CD8-positive, alpha-beta memory T cell (primary cell): ENCODE results near the gene MRPL44. TPM values are rescaled to one million over a fixed set of nuclear protein-coding genes. Genes with fewer than 3 reads are reported as not detected.
A peak's percentile ranks its signal among the peaks of the same experiment; 100 is the strongest.

Experiments used
- CTCF ChIA-PET: fragments of 350-600 bp; sonication (Branson Sonifier 250); formaldehyde crosslinking; loops from one replicate; lab custom pipeline; 2021; ENCODE audit warnings: antibody characterized with exemption; lab: Charles Lee
- POLR2A ChIA-PET: fragments of 350-600 bp; sonication (Branson Sonifier 250); formaldehyde crosslinking; loops from one replicate; lab custom pipeline; 2021; ENCODE audit warnings: antibody characterized with exemption; lab: Charles Lee
- DNase-seq, 5 donors: peaks; one replicate each; pipeline versions ENCODE4 v3.0.0 to v3.0.0-alpha.2; 2020 to 2022; ENCODE audit warnings: mixed read lengths in 1 of 5
- H3K27ac ChIP-seq: one replicate; pipeline ENCODE4 v1.7.0; 2013; ENCODE audit warnings: low read depth, mild to moderate bottlenecking, low read length, moderate library complexity
- H3K27me3 ChIP-seq: 2 replicates; pipeline ENCODE4 v1.7.0; 2013; ENCODE audit warnings: low read length, mild to moderate bottlenecking; ENCODE audit not compliant: insufficient read depth, poor library complexity, severe bottlenecking
- H3K36me3 ChIP-seq: 2 replicates; pipeline ENCODE4 v1.7.0; 2013; ENCODE audit warnings: mild to moderate bottlenecking, low read length, moderate library complexity; ENCODE audit not compliant: insufficient read depth
- H3K4me1 ChIP-seq: 2 replicates; pipeline ENCODE4 v1.7.0; 2013; ENCODE audit warnings: mild to moderate bottlenecking, low read length, moderate library complexity; ENCODE audit not compliant: insufficient read depth
- H3K4me3 ChIP-seq: 2 replicates; pipeline ENCODE4 v1.7.0; 2013; ENCODE audit warnings: mild to moderate bottlenecking, low read length
- H3K9me3 ChIP-seq: 2 replicates; pipeline ENCODE4 v1.7.0; 2013; ENCODE audit warnings: mild to moderate bottlenecking, low read length
- H3K27ac Mint-ChIP-seq, 8 donors: one replicate each; pipeline ENCODE4 v1.8.0; 2020 to 2021; ENCODE audit warnings: mixed read lengths in 8 of 8, mild to moderate bottlenecking in 6 of 8, inconsistent platforms in 3 of 8, moderate library complexity in 3 of 8
- H3K27me3 Mint-ChIP-seq, 2 donors: one replicate each; pipeline ENCODE4 v1.8.0; 2020 to 2021; ENCODE audit warnings: mixed read lengths in 2 of 2, mild to moderate bottlenecking in 1 of 2, moderate library complexity in 1 of 2
- H3K36me3 Mint-ChIP-seq, 3 donors: one replicate each; pipeline ENCODE4 v1.8.0; 2020 to 2021; ENCODE audit warnings: mixed read lengths in 3 of 3, inconsistent platforms in 1 of 3, mild to moderate bottlenecking in 1 of 3
- H3K4me1 Mint-ChIP-seq, 3 donors: one replicate each; pipeline ENCODE4 v1.8.0; 2020 to 2021; ENCODE audit warnings: mixed read lengths in 3 of 3, inconsistent platforms in 1 of 3, mild to moderate bottlenecking in 1 of 3
- H3K4me3 Mint-ChIP-seq, 7 donors: one replicate each; pipeline ENCODE4 v1.8.0; 2020 to 2021; ENCODE audit warnings: mixed read lengths in 7 of 7, mild to moderate bottlenecking in 6 of 7, moderate library complexity in 4 of 7, inconsistent platforms in 2 of 7
- H3K9me3 Mint-ChIP-seq, 5 donors: one replicate each; pipeline ENCODE4 v1.8.0; 2020 to 2022; ENCODE audit warnings: mixed read lengths in 5 of 5, mild to moderate bottlenecking in 3 of 5, moderate library complexity in 2 of 5, inconsistent platforms in 1 of 5
- polyA plus RNA-seq: library from polyadenylated mRNA; unstranded; fragments of 300-500 nt; fragmentation: Illumina TruSeq; gene quantifications from one replicate; pipeline ENCODE4 v1.2.3, GENCODE V29; 2021
- total RNA-seq, 2 experiments: library from RNA; stranded (reverse); gene quantifications; one replicate each; pipeline ENCODE4 v1.2.3, GENCODE V29; 2021

The MRPL44 gene
- total and polyA plus RNA-seq, 3 experiments from 2014 or later = 26.7 to 42.6 (median 42.6) TPM

DNA sequence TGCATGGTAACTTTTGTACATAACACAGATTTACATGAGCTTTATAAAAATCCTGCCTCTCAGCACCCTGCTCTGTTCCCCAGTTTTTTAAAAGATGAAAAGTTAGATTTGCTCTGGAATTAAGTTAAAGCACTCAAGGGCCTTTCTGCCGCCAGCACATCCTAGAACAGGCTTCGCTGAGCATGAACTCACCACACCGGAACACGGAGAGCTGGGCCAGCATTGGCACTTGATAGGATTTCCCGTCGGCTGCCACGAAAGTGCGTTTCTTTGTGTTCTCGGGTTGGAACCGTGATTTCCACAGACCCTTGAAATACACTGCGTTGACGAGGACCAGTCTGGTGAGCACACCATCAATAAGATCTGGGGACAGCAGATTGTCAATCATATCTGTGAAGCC is 34.3 kb downstream of the MRPL44 start:
- H3K4me1 Mint-ChIP-seq = no peaks in the 10 kb centered on the region
- Histone ChIP-seq H3K4me3 (no peak overlapping the region), H3K9me3 (no peaks in the 10 kb centered on the region), H3K27ac (no peak overlapping the region), H3K4me1 (no peaks in the 10 kb centered on the region), H3K36me3 (no peaks in the 10 kb centered on the region), H3K27me3 (no peaks in the 10 kb centered on the region)
- CTCF ChIA-PET = interaction anchor here (3.3 kb wide), 1 partner anchor 292 kb away, joined by 40 read pairs; no protein-coding TSS in a partner anchor
- no peak for DNase-seq
- peaks cover 5 to 32% of the 10 kb centered on the region in 2 donors for H3K27me3 Mint-ChIP-seq
- no peak overlapping the region for H3K4me3 Mint-ChIP-seq
- no peak overlapping the region for H3K27ac Mint-ChIP-seq
- no peaks in the 10 kb centered on the region for H3K36me3 Mint-ChIP-seq
- POLR2A ChIA-PET = no interaction called here
- no peaks in the 10 kb centered on the region for H3K9me3 Mint-ChIP-seq

DNA sequence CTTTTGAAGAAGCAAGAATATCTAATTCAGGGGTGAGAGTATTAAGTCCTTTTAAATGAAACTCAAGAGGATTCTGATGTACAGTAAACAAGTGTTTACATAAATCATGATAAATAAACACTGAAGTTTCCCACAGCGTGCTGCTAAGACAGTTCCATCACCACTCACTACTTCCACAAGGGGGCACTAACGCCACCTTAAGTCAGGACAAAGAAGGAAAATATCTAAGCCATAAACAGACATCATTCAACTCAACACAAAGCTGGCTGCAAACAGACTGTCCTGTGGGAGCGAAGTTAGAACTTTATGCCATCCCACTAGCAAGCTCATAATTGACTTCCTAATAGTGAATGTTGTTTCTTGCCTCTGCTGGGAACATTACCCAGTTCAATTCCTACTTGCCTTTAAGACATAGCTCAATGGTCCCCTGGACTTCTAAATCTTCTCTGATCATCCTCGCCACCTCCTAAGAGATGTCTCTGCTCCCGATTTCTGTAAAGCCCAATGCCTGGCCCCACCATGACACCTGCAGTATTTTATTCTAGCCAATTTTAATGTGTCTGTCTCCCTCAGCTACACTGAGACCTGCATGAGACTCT is 36.5 kb downstream of the MRPL44 start:
- H3K27me3 ChIP-seq = no peaks in the 10 kb centered on the region
- Mint-ChIP-seq H3K4me1 (no peaks in the 10 kb centered on the region), H3K9me3 (no peaks in the 10 kb centered on the region), H3K27me3 (peaks cover 6 to 20% of the 10 kb centered on the region in 2 donors), H3K4me3 (no peak overlapping the region), H3K36me3 (peaks cover 0 to 1% (median 0%) of the 10 kb centered on the region in 3 donors), H3K27ac (no peak overlapping the region)
- H3K4me1 ChIP-seq = no peaks in the 10 kb centered on the region
- no peaks in the 10 kb centered on the region for H3K9me3 ChIP-seq
- DNase-seq = peak; percentile 34 to 60 (median 36)
- no peak overlapping the region for H3K27ac ChIP-seq
- H3K4me3 ChIP-seq = no peak overlapping the region
- CTCF ChIA-PET = interaction anchor here (0.6 to 3.3 kb wide), 18 partner anchors 10 to 783 kb away, joined by 3 to 40 read pairs (median 4); no protein-coding TSS in a partner anchor
- no peaks in the 10 kb centered on the region for H3K36me3 ChIP-seq
- POLR2A ChIA-PET = no interaction called here

DNA sequence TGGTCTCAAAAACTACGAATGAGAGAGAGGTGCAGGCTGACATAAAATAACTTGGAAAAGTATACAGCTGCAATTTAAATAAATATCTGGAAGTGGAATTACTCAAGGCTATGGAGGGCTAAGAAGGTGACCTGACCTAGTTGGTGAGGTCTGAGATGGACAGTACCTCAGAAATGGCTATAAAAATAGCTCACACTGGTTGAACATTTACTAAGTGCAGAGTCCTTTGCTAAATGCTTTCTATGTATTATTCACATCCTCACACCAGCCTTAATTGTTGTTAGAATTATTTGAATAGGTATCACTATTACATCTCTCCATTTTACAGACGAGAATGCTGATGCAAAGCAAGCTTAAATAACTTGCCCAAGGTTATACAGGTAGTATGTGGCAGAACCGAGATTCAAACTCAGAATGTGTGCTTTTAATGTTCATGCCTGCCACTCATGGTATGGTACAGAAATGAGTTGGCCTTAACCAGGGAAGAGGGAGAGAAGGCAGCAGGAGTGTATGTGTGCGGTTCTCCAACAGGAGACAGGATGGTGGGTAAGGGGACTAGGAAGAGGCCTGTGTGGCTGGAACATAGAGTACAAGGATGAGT is 37.4 kb downstream of the MRPL44 start:
- POLR2A ChIA-PET = no interaction called here

DNA sequence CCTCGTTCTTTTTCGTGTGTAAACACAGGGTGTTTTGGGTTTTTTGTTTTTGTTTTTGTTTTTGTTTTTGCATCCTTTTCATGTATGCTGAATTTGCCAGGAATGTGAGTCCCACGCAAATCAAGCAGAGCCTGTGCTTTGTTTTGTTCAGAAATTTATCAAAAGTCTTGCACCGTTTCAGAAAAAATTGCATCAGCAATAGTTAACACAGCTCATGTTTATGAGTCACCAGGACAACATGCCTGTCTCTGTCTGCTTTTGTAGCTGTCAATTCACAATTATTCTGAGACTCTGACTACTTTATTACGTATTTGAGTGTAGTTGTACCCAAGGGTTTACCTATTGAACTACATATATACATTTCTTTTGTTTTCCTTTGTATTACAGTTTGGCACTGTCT is 38.3 kb downstream of the MRPL44 start:
- peak overlapping the region in 1 of 8 donors; percentile 6 for H3K27ac Mint-ChIP-seq

More for the DNA sequence above, 37.4 kb downstream of the MRPL44 start:
- no peak overlapping the region for H3K27ac ChIP-seq
- H3K27me3 ChIP-seq = no peaks in the 10 kb centered on the region
- no peaks in the 10 kb centered on the region for H3K4me1 ChIP-seq
- no peaks in the 10 kb centered on the region for H3K9me3 Mint-ChIP-seq
- no peaks in the 10 kb centered on the region for H3K4me1 Mint-ChIP-seq
- peaks cover 0 to 1% (median 0%) of the 10 kb centered on the region in 3 donors for H3K36me3 Mint-ChIP-seq
- DNase-seq = no peak
- no peak overlapping the region for H3K27ac Mint-ChIP-seq
- no peak overlapping the region for H3K4me3 Mint-ChIP-seq
- H3K4me3 ChIP-seq = no peak overlapping the region
- H3K36me3 ChIP-seq = no peaks in the 10 kb centered on the region
- CTCF ChIA-PET = interaction anchor here (0.8 to 3.3 kb wide), 9 partner anchors 10 to 289 kb away, joined by 3 to 40 read pairs (median 6); no protein-coding TSS in a partner anchor
- H3K9me3 ChIP-seq = no peaks in the 10 kb centered on the region
- H3K27me3 Mint-ChIP-seq = peaks cover 4 to 16% of the 10 kb centered on the region in 2 donors

DNA sequence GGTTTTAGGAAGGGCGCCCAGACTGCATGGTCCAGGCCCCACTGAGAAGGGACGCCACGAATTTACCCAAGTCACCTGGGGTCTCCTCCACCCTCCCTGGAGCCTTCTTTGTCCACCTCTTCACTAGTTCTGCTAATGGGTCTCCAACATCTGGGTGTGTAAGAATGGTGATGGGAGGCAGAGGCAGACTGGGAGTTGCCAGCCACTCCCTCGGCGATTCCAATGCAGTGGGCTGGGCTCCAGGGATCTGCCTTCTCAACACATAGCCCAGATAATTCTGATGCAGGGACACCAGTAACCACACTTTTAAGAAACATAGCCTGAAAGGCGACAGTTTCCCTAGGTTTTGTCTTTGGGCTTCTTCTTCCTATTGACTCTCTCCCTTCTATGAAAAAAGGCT is 39.1 kb downstream of the MRPL44 start:
- Mint-ChIP-seq H3K36me3 (peaks cover 0 to 1% (median 0%) of the 10 kb centered on the region in 3 donors), H3K4me1 (no peaks in the 10 kb centered on the region), H3K4me3 (no peak overlapping the region), H3K27ac (peak overlapping the region in 1 of 8 donors; percentile 77), H3K9me3 (no peaks in the 10 kb centered on the region), H3K27me3 (peaks cover 4 to 10% of the 10 kb centered on the region in 2 donors)
- H3K4me3 ChIP-seq = no peak overlapping the region
- POLR2A ChIA-PET = no interaction called here
- no peak for DNase-seq
- CTCF ChIA-PET = interaction anchor here (1.3 kb wide), 1 partner anchor 288 kb away, joined by 3 read pairs; no protein-coding TSS in a partner anchor
- no peaks in the 10 kb centered on the region for H3K36me3 ChIP-seq
- no peaks in the 10 kb centered on the region for H3K4me1 ChIP-seq
- no peak overlapping the region for H3K27ac ChIP-seq
- no peaks in the 10 kb centered on the region for H3K9me3 ChIP-seq
- H3K27me3 ChIP-seq = no peaks in the 10 kb centered on the region

More for the DNA sequence above, 38.3 kb downstream of the MRPL44 start:
- Mint-ChIP-seq H3K4me3 (no peak overlapping the region), H3K27me3 (peaks cover 4 to 16% of the 10 kb centered on the region in 2 donors), H3K9me3 (no peaks in the 10 kb centered on the region), H3K4me1 (no peaks in the 10 kb centered on the region), H3K36me3 (peaks cover 0 to 1% (median 0%) of the 10 kb centered on the region in 3 donors)
- no peaks in the 10 kb centered on the region for H3K36me3 ChIP-seq
- no peak overlapping the region for H3K27ac ChIP-seq
- no peak overlapping the region for H3K4me3 ChIP-seq
- no peak for DNase-seq
- H3K27me3 ChIP-seq = no peaks in the 10 kb centered on the region
- H3K4me1 ChIP-seq = no peaks in the 10 kb centered on the region
- POLR2A ChIA-PET = no interaction called here
- CTCF ChIA-PET = interaction anchor here (0.8 to 1.3 kb wide), 2 partner anchors 45 to 289 kb away, joined by 3 read pairs; no protein-coding TSS in a partner anchor
- H3K9me3 ChIP-seq = no peaks in the 10 kb centered on the region

DNA sequence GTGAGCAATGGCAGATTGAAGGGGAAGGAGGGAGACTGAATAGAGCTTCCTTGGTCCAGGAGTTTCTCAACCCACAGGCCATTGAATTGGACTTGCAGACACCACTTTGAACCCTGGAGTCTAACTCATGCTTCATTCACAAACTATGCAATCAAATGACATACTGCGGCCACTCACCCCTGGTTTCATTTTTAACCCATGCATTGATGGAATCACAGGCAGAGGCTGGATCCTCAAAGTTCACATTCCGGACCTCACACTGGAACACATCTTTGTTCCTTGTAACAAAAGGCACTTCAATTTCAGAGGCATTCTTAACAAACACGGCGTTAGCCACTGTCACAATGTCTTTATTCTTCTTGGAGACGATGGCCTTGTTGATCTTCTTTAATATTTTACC is 40.7 kb downstream of the MRPL44 start:
- Mint-ChIP-seq H3K9me3 (no peaks in the 10 kb centered on the region), H3K36me3 (peaks cover 0 to 1% (median 0%) of the 10 kb centered on the region in 3 donors), H3K4me3 (no peak overlapping the region), H3K27me3 (peaks cover 4 to 5% of the 10 kb centered on the region in 2 donors), H3K27ac (no peak overlapping the region), H3K4me1 (no peaks in the 10 kb centered on the region)
- Histone ChIP-seq H3K9me3 (no peaks in the 10 kb centered on the region), H3K4me1 (no peaks in the 10 kb centered on the region), H3K4me3 (no peak overlapping the region), H3K27me3 (no peaks in the 10 kb centered on the region), H3K36me3 (no peaks in the 10 kb centered on the region), H3K27ac (no peak overlapping the region)
- ChIA-PET CTCF (no interaction called here), POLR2A (no interaction called here)
- DNase-seq = no peak

DNA sequence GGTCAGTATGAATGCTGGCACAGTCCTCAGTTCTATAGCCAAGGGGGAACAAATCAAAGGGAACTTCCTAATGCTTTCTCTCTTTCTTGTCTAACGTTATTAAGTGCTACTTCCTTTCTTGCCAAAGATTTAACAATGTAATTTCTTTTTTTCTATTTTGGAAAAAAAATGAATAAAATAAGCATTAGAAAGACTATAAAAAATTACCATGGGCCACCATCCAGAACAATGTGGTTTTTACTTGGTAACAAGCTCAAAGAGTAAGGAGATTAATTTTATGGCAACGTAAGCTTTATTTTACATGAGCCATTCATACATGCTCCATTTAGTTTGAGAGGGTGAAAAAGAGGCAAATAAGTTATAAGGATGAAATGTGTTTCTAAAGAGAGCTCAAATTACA is 41.7 kb downstream of the MRPL44 start:
- CTCF ChIA-PET = no interaction called here
- Histone ChIP-seq H3K36me3 (no peaks in the 10 kb centered on the region), H3K9me3 (no peaks in the 10 kb centered on the region), H3K27ac (no peak overlapping the region), H3K4me3 (no peak overlapping the region), H3K4me1 (no peaks in the 10 kb centered on the region), H3K27me3 (no peaks in the 10 kb centered on the region)
- peaks cover 5% of the 10 kb centered on the region in 2 donors for H3K27me3 Mint-ChIP-seq
- POLR2A ChIA-PET = no interaction called here
- H3K4me1 Mint-ChIP-seq = no peaks in the 10 kb centered on the region
- no peak overlapping the region for H3K27ac Mint-ChIP-seq
- H3K4me3 Mint-ChIP-seq = no peak overlapping the region
- peaks cover 0 to 1% (median 0%) of the 10 kb centered on the region in 3 donors for H3K36me3 Mint-ChIP-seq
- no peak for DNase-seq
- H3K9me3 Mint-ChIP-seq = no peaks in the 10 kb centered on the region

DNA sequence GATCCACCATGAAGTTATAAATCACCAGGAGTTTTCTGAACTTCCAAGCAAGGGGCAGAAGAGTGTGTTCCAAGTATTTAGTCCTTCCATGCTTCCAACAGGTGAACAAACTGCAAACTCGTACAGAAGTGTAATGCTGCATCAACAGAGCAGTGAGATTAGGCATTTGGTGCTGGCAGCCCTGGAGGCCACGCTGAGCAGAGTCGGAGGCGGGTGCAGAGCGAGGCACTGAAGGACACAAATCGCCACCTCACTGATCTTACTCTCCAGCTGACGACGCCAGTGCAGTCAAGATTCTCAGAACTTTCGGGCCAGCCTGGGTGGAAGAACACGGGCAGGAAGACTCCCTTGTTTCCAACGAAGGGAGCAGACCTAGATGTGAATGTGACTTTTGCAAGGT is 42.6 kb downstream of the MRPL44 start:
- CTCF ChIA-PET = no interaction called here
- no peak overlapping the region for H3K4me3 Mint-ChIP-seq

More for the DNA sequence above, 42.6 kb downstream of the MRPL44 start:
- peaks cover 4 to 5% of the 10 kb centered on the region in 2 donors for H3K27me3 Mint-ChIP-seq
- POLR2A ChIA-PET = no interaction called here
- no peak for DNase-seq
- peaks cover 0 to 1% (median 0%) of the 10 kb centered on the region in 3 donors for H3K36me3 Mint-ChIP-seq
- no peaks in the 10 kb centered on the region for H3K27me3 ChIP-seq
- H3K4me1 Mint-ChIP-seq = no peaks in the 10 kb centered on the region
- no peaks in the 10 kb centered on the region for H3K9me3 Mint-ChIP-seq
- no peak overlapping the region for H3K4me3 ChIP-seq
- no peak overlapping the region for H3K27ac ChIP-seq
- H3K36me3 ChIP-seq = no peaks in the 10 kb centered on the region
- H3K27ac Mint-ChIP-seq = no peak overlapping the region
- H3K4me1 ChIP-seq = no peaks in the 10 kb centered on the region
- no peaks in the 10 kb centered on the region for H3K9me3 ChIP-seq
